ENCODE results near the gene SPART. TPM values are rescaled to one million over a fixed set of nuclear protein-coding genes. Genes with fewer than 3 reads are reported as not detected.

The SPART gene
- total and polyA plus RNA-seq, 2 of the 8 experiments (the other 6 are each of a cell fraction or from before 2014, with no cell fraction given): 27.2 to 74.1 TPM

DNA sequence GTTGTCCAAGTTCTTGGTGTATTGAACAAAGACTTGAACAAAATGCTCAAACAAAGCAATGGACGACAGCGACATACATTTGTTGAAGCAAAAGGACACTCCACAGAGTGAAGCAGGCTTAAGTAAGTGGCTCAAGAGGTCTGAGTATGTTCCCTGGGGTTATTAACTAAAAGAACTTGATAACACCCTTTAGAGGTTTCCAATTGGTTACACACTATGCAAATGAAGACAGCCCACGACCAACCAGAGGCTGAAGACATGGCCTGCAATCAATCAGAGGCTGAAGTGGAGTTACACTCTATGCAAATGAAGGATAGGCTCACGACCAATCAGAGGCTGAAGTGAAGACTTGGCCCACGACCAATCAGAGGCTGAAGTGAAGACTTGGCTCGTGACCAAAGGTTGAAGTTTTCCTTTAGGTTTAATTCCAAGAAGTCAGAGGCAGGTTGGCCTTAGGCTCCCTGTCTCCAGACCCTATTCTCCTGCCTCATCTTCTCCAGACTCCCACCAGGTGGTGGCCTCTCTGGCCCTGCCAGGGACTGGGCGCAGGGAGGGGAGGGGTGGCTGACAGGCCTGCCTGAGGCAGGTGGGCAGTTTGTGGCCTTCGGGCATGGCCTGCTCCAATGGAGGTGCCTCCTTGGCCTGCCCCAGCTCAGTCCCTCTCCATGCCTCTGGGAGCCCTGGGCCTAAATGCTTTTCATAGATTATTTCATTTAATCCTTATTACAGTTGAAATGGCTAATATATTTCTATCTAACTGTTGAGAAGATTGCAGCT lies 86.6 kb downstream of the SPART start:
- CTCF ChIA-PET (ENCODE audit: partially characterized antibody): interaction anchor here (1.3 to 1.6 kb wide), 2 partner anchors 16 to 281 kb away, joined by 3 to 9 read pairs; no protein-coding TSS in a partner anchor
- 97% methylated on average over 8 of the region's 8 CpGs; no CpG with 5 or more reads in 1 of the 2 experiments for WGBS, 2 experiments (ENCODE audit: extremely low coverage in 1 of 2, insufficient coverage in 1 of 2, insufficient read length in 1 of 2, insufficient replicate concordance in 2 of 2, low coverage in 1 of 2, low lambda C conversion rate in 2 of 2, missing lambda C conversion rate in 1 of 2)

More for the DNA sequence above, 86.6 kb downstream of the SPART start:
- FAIRE-seq (no peak), DNase-seq (ENCODE audit: low read depth in 1 of 2, low spot score in 2 of 2) (no peak)
- Histone ChIP-seq H3K56ac (replicated peaks; ENCODE audit: insufficient read length, low read depth, low read length) (no peak overlapping the region), H3K4me1 (replicated peaks in 1 of 4; ENCODE audit: control insufficient read depth in 3 of 4, insufficient read depth in 4 of 4, low read length in 3 of 4) (peaks cover 0 to 4% (median 0%) of the 10 kb centered on the region in 4 experiments; a peak in 2 of 7 replicates), H3K23ac (ENCODE audit: insufficient read length) (no peak overlapping the region), H2BK20ac (ENCODE audit: low read length) (no peak overlapping the region), H2BK15ac (ENCODE audit: low read length) (no peak overlapping the region), H4K20me1 (replicated peaks in 1 of 2; ENCODE audit: control insufficient read depth in 1 of 2, insufficient read depth in 2 of 2, low read length in 2 of 2) (no peaks in the 10 kb centered on the region), H3K18ac (ENCODE audit: extremely low read depth, low read length) (no peak overlapping the region), H3K27ac (ENCODE audit: low read depth, low read length) (no peak overlapping the region), H4K5ac (ENCODE audit: insufficient read length, low read depth, low read length) (no peak overlapping the region), H3K9me3 (ENCODE audit: insufficient read depth in 2 of 2, low read depth in 1 of 2, low read length in 1 of 2) (peaks cover 0 to 3% of the 10 kb centered on the region in 2 experiments; a peak in 2 of 4 replicates), H2BK120ac (replicated peaks; ENCODE audit: low read depth, low read length) (no peak overlapping the region), H2BK5ac (ENCODE audit: low read depth, low read length) (no peak overlapping the region; the same call in 1 of the 2 replicates), H3K4me2 (ENCODE audit: insufficient read depth in 1 of 2, low read depth in 2 of 2, low read length in 2 of 2) (no peak overlapping the region), H3K4me3 (ENCODE audit: extremely low read depth in 1 of 4, insufficient read depth in 2 of 4, low read depth in 3 of 4, low read length in 4 of 4) (no peak overlapping the region), H3K36me3 (ENCODE audit: control insufficient read depth in 2 of 4, insufficient read depth in 4 of 4, low read length in 3 of 4) (no peaks in the 10 kb centered on the region), H2AK5ac (ENCODE audit: low read depth, low read length) (no peak overlapping the region), H3K79me1 (ENCODE audit: low read depth, low read length) (no peaks in the 10 kb centered on the region; the same call in 1 of the 2 replicates), H3K23me2 (ENCODE audit: low read depth, low read length) (no peaks in the 10 kb centered on the region), H3K27me3 (replicated peaks in 1 of 4; ENCODE audit: control insufficient read depth in 3 of 4, extremely low read depth in 1 of 4, insufficient read depth in 3 of 4, low read length in 3 of 4) (no peaks in the 10 kb centered on the region), H2AFZ (ENCODE audit: low read length) (no peak overlapping the region), H3K79me2 (ENCODE audit: control insufficient read depth in 1 of 2, insufficient read depth in 2 of 2, low read length in 2 of 2) (no peaks in the 10 kb centered on the region), H3K14ac (ENCODE audit: insufficient read length) (no peak overlapping the region), H2BK12ac (ENCODE audit: low read depth, low read length) (no peak overlapping the region), H4K91ac (replicated peaks; ENCODE audit: insufficient read length, low read length) (no peak overlapping the region), H3K9ac (replicated peaks in 1 of 4; ENCODE audit: extremely low read depth in 1 of 4, low read depth in 3 of 4, low read length in 3 of 4) (no peak overlapping the region), H3K4ac (replicated peaks; ENCODE audit: insufficient read length, low read depth, low read length) (no peak overlapping the region), H4K8ac (ENCODE audit: extremely low read depth, insufficient read depth, low read length) (no peak overlapping the region)
- POLR2A ChIA-PET (ENCODE audit: partially characterized antibody): interaction anchor here (1.1 kb wide), 1 partner anchor 13 kb away, joined by 3 read pairs; no protein-coding TSS in a partner anchor
- TF ChIP-seq EGR1 (IDR thresholded peaks at IDR 0.05; ENCODE audit: borderline replicate concordance, low read depth, low read length) (no peak), TAF1 (IDR thresholded peaks at IDR 0.05; ENCODE audit: low read depth, low read length) (no peak), PHF8 (conservative IDR thresholded peaks at IDR 0.05; ENCODE audit: low read depth, low read length) (no peak), SIRT6 (IDR thresholded peaks at IDR 0.05; ENCODE audit: low read length) (no peak), RBBP5 (IDR thresholded peaks at IDR 0.05; ENCODE audit: borderline replicate concordance, low read depth, low read length) (no peak)

Data from H1 (cell line).